ENCODE data around the gene IL1RAPL2. TPM values are rescaled to one million over a fixed set of nuclear protein-coding genes. Genes with fewer than 3 reads are reported as not detected.
"Not testable (repeated sequence)": the region's sequence is repeated elsewhere in the genome, so short reads cannot be mapped to it uniquely, and the experiment has no call there.

The IL1RAPL2 gene
- total RNA-seq, 2 experiments from 2014 or later = not detected

- no peaks in the 10 kb centered on the region for H3K36me3 Mint-ChIP-seq (ENCODE audit: low read depth)
- no peak overlapping the region for H3K4me3 Mint-ChIP-seq
- ATAC-seq (no peak), DNase-seq (no peak)
- H3K27me3 Mint-ChIP-seq (ENCODE audit: low read depth) = no peaks in the 10 kb centered on the region
- CTCF ChIA-PET = no interaction called here
- no peaks in the 10 kb centered on the region for H3K9me3 Mint-ChIP-seq (ENCODE audit: insufficient read depth)
- POLR2A ChIA-PET = no interaction called here
- no peaks in the 10 kb centered on the region for H3K4me1 Mint-ChIP-seq (ENCODE audit: low read depth)
- no peak overlapping the region for H3K27ac Mint-ChIP-seq
Observed at GRCh38 chrX:104621781-104622180, 55.8 kb downstream of the IL1RAPL2 start.

GRCh38 chrX:104641176-104641575, 75.2 kb downstream of the IL1RAPL2 start:
- Mint-ChIP-seq H3K27me3 (ENCODE audit: low read depth) (no peaks in the 10 kb centered on the region), H3K36me3 (ENCODE audit: low read depth) (no peaks in the 10 kb centered on the region), H3K9me3 (ENCODE audit: insufficient read depth) (no peaks in the 10 kb centered on the region), H3K27ac (no peak overlapping the region), H3K4me3 (no peak overlapping the region), H3K4me1 (ENCODE audit: low read depth) (no peaks in the 10 kb centered on the region)
- ATAC-seq = no peak
- POLR2A ChIA-PET = no interaction called here
- no peak for DNase-seq
- CTCF ChIA-PET = no interaction called here

- no peak for DNase-seq
- Mint-ChIP-seq H3K27ac (no peak overlapping the region), H3K4me3 (no peak overlapping the region), H3K27me3 (ENCODE audit: low read depth) (no peaks in the 10 kb centered on the region), H3K4me1 (ENCODE audit: low read depth) (no peaks in the 10 kb centered on the region), H3K9me3 (ENCODE audit: insufficient read depth) (no peaks in the 10 kb centered on the region), H3K36me3 (ENCODE audit: low read depth) (no peaks in the 10 kb centered on the region)
- CTCF ChIA-PET = no interaction called here
- POLR2A ChIA-PET = no interaction called here
- ATAC-seq = no peak
Observed at GRCh38 chrX:104647084-104647483, 81.1 kb downstream of the IL1RAPL2 start.

- Mint-ChIP-seq H3K4me1 (ENCODE audit: low read depth) (no peaks in the 10 kb centered on the region), H3K27ac (no peak overlapping the region), H3K9me3 (ENCODE audit: insufficient read depth) (no peaks in the 10 kb centered on the region), H3K27me3 (ENCODE audit: low read depth) (no peaks in the 10 kb centered on the region), H3K4me3 (no peak overlapping the region), H3K36me3 (ENCODE audit: low read depth) (no peaks in the 10 kb centered on the region)
- DNase-seq (no peak), ATAC-seq (no peak)
- CTCF ChIA-PET = no interaction called here
- POLR2A ChIA-PET = no interaction called here
Observed at GRCh38 chrX:104659005-104659744, 93.2 kb downstream of the IL1RAPL2 start.

- ATAC-seq (no peak), DNase-seq (no peak)
- no peak overlapping the region for H3K4me3 Mint-ChIP-seq
- H3K4me1 Mint-ChIP-seq (ENCODE audit: low read depth) = no peaks in the 10 kb centered on the region
- H3K36me3 Mint-ChIP-seq (ENCODE audit: low read depth) = no peaks in the 10 kb centered on the region
- no peaks in the 10 kb centered on the region for H3K9me3 Mint-ChIP-seq (ENCODE audit: insufficient read depth)
- ChIA-PET CTCF (no interaction called here), POLR2A (no interaction called here)
- no peaks in the 10 kb centered on the region for H3K27me3 Mint-ChIP-seq (ENCODE audit: low read depth)
- no peak overlapping the region for H3K27ac Mint-ChIP-seq
Observed at GRCh38 chrX:104660092-104660491, 94.1 kb downstream of the IL1RAPL2 start.

GRCh38 chrX:104662694-104663093, 96.7 kb downstream of the IL1RAPL2 start:
- H3K4me3 Mint-ChIP-seq = no peak overlapping the region
- CTCF ChIA-PET = no interaction called here
- POLR2A ChIA-PET = no interaction called here
- H3K4me1 Mint-ChIP-seq (ENCODE audit: low read depth) = no peaks in the 10 kb centered on the region
- no peak for DNase-seq
- no peaks in the 10 kb centered on the region for H3K9me3 Mint-ChIP-seq (ENCODE audit: insufficient read depth)
- no peak for ATAC-seq
- H3K27ac Mint-ChIP-seq = no peak overlapping the region
- no peaks in the 10 kb centered on the region for H3K36me3 Mint-ChIP-seq (ENCODE audit: low read depth)
- H3K27me3 Mint-ChIP-seq (ENCODE audit: low read depth) = no peaks in the 10 kb centered on the region

GRCh38 chrX:104665691-104666090, 99.7 kb downstream of the IL1RAPL2 start:
- ATAC-seq (no peak), DNase-seq (no peak)
- no peaks in the 10 kb centered on the region for H3K36me3 Mint-ChIP-seq (ENCODE audit: low read depth)
- no peaks in the 10 kb centered on the region for H3K27me3 Mint-ChIP-seq (ENCODE audit: low read depth)
- H3K4me1 Mint-ChIP-seq (ENCODE audit: low read depth) = no peaks in the 10 kb centered on the region
- H3K4me3 Mint-ChIP-seq = no peak overlapping the region
- POLR2A ChIA-PET = no interaction called here
- H3K9me3 Mint-ChIP-seq (ENCODE audit: insufficient read depth) = no peaks in the 10 kb centered on the region
- no peak overlapping the region for H3K27ac Mint-ChIP-seq
- CTCF ChIA-PET = no interaction called here

- no peak for ATAC-seq
- ChIA-PET CTCF (interaction anchor here (0.9 kb wide), 1 partner anchor 16 kb away, joined by 3 read pairs; no protein-coding TSS in a partner anchor), POLR2A (no interaction called here)
- Mint-ChIP-seq H3K36me3 (ENCODE audit: low read depth) (no peaks in the 10 kb centered on the region), H3K4me1 (ENCODE audit: low read depth) (no peaks in the 10 kb centered on the region), H3K9me3 (ENCODE audit: insufficient read depth) (no peaks in the 10 kb centered on the region), H3K4me3 (no peak overlapping the region), H3K27me3 (ENCODE audit: low read depth) (no peaks in the 10 kb centered on the region), H3K27ac (no peak overlapping the region)
- DNase-seq = no peak
Observed at GRCh38 chrX:104668550-104668949, 102.6 kb downstream of the IL1RAPL2 start.

GRCh38 chrX:104669063-104669462, 103.1 kb downstream of the IL1RAPL2 start:
- no peak overlapping the region for H3K27ac Mint-ChIP-seq
- no peak for ATAC-seq
- DNase-seq = no peak
- no peaks in the 10 kb centered on the region for H3K36me3 Mint-ChIP-seq (ENCODE audit: low read depth)
- H3K9me3 Mint-ChIP-seq (ENCODE audit: insufficient read depth) = no peaks in the 10 kb centered on the region
- ChIA-PET CTCF (interaction anchor here (0.9 kb wide), 1 partner anchor 16 kb away, joined by 3 read pairs; no protein-coding TSS in a partner anchor), POLR2A (no interaction called here)
- H3K27me3 Mint-ChIP-seq (ENCODE audit: low read depth) = no peaks in the 10 kb centered on the region
- H3K4me3 Mint-ChIP-seq = no peak overlapping the region
- H3K4me1 Mint-ChIP-seq (ENCODE audit: low read depth) = no peaks in the 10 kb centered on the region

GRCh38 chrX:104670051-104670450, 104.1 kb downstream of the IL1RAPL2 start:
- no peaks in the 10 kb centered on the region for H3K36me3 Mint-ChIP-seq (ENCODE audit: low read depth)
- H3K9me3 Mint-ChIP-seq (ENCODE audit: insufficient read depth) = no peaks in the 10 kb centered on the region
- no peak overlapping the region for H3K27ac Mint-ChIP-seq
- no peaks in the 10 kb centered on the region for H3K27me3 Mint-ChIP-seq (ENCODE audit: low read depth)
- ChIA-PET CTCF (no interaction called here), POLR2A (no interaction called here)
- ATAC-seq (no peak), DNase-seq (no peak)
- no peaks in the 10 kb centered on the region for H3K4me1 Mint-ChIP-seq (ENCODE audit: low read depth)
- no peak overlapping the region for H3K4me3 Mint-ChIP-seq

GRCh38 chrX:104677517-104677916, 111.5 kb downstream of the IL1RAPL2 start:
- ATAC-seq; H3K9me3 Mint-ChIP-seq (ENCODE audit: insufficient read depth); H3K27ac Mint-ChIP-seq; H3K4me1 Mint-ChIP-seq (ENCODE audit: low read depth); H3K36me3 Mint-ChIP-seq (ENCODE audit: low read depth); H3K27me3 Mint-ChIP-seq (ENCODE audit: low read depth); DNase-seq; CTCF ChIA-PET; H3K4me3 Mint-ChIP-seq; POLR2A ChIA-PET: not testable (repeated sequence)

GRCh38 chrX:104679175-104679574, 113.2 kb downstream of the IL1RAPL2 start:
- H3K27me3 Mint-ChIP-seq (ENCODE audit: low read depth) = no peaks in the 10 kb centered on the region
- H3K27ac Mint-ChIP-seq = no peak overlapping the region
- no peaks in the 10 kb centered on the region for H3K4me1 Mint-ChIP-seq (ENCODE audit: low read depth)
- no peaks in the 10 kb centered on the region for H3K9me3 Mint-ChIP-seq (ENCODE audit: insufficient read depth)
- ChIA-PET POLR2A (no interaction called here), CTCF (no interaction called here)
- no peaks in the 10 kb centered on the region for H3K36me3 Mint-ChIP-seq (ENCODE audit: low read depth)
- no peak for ATAC-seq
- no peak for DNase-seq
- H3K4me3 Mint-ChIP-seq = no peak overlapping the region

GRCh38 chrX:104681214-104681613, 115.2 kb downstream of the IL1RAPL2 start:
- H3K27me3 Mint-ChIP-seq (ENCODE audit: low read depth) = no peaks in the 10 kb centered on the region
- no peak overlapping the region for H3K4me3 Mint-ChIP-seq
- POLR2A ChIA-PET = no interaction called here
- ATAC-seq (no peak), DNase-seq (no peak)
- H3K27ac Mint-ChIP-seq = no peak overlapping the region
- no peaks in the 10 kb centered on the region for H3K9me3 Mint-ChIP-seq (ENCODE audit: insufficient read depth)
- no peaks in the 10 kb centered on the region for H3K36me3 Mint-ChIP-seq (ENCODE audit: low read depth)
- CTCF ChIA-PET = no interaction called here
- no peaks in the 10 kb centered on the region for H3K4me1 Mint-ChIP-seq (ENCODE audit: low read depth)
